Suppressor macrophage (primary cell): ENCODE measurements around the gene RPL32.

Source experiments
- DNase-seq, 4 experiments: peaks; one replicate each; pipeline ENCODE4 v3.0.0-alpha.2; 2020 to 2022

Gene RPL32

GRCh38 chr3:12832350-12833221 lies 8.8 kb downstream of the RPL32 start:
- DNase-seq: no peak

- DNase-seq: no peak
Measured at GRCh38 chr3:12831301-12831866, 10.0 kb downstream of the RPL32 start.

- no peak for DNase-seq
Measured at GRCh38 chr3:12830785-12831156, 10.6 kb downstream of the RPL32 start.

GRCh38 chr3:12829886-12830784 lies 11.2 kb downstream of the RPL32 start:
- DNase-seq: no peak

GRCh38 chr3:12829404-12829803 lies 12.0 kb downstream of the RPL32 start:
- no peak for DNase-seq

GRCh38 chr3:12828751-12829150 lies 12.6 kb downstream of the RPL32 start:
- DNase-seq: no peak

- DNase-seq: no peak
Measured at GRCh38 chr3:12825156-12825555, 16.2 kb downstream of the RPL32 start.

- no peak for DNase-seq
Measured at GRCh38 chr3:12824299-12824698, 17.1 kb downstream of the RPL32 start.

- DNase-seq: peak in 2 of 4 experiments; percentile 30 to 53
Measured at GRCh38 chr3:12822725-12823373, 18.5 kb downstream of the RPL32 start.

GRCh38 chr3:12818773-12819172 lies 22.6 kb downstream of the RPL32 start:
- DNase-seq: no peak

- DNase-seq: no peak
Measured at GRCh38 chr3:12818273-12818672, 23.1 kb downstream of the RPL32 start.

- no peak for DNase-seq
Measured at GRCh38 chr3:12817343-12817710, 24.0 kb downstream of the RPL32 start.

GRCh38 chr3:12816521-12817342 lies 24.6 kb downstream of the RPL32 start:
- no peak for DNase-seq

- no peak for DNase-seq
Measured at GRCh38 chr3:12815719-12816118, 25.6 kb downstream of the RPL32 start.

GRCh38 chr3:12815078-12815477 lies 26.3 kb downstream of the RPL32 start:
- DNase-seq: no peak

GRCh38 chr3:12813967-12814366 lies 27.4 kb downstream of the RPL32 start:
- no peak for DNase-seq

- no peak for DNase-seq
Measured at GRCh38 chr3:12812812-12813211, 28.6 kb downstream of the RPL32 start.

- DNase-seq: no peak
Measured at GRCh38 chr3:12810961-12811360, 30.4 kb downstream of the RPL32 start.

GRCh38 chr3:12810013-12810780 lies 31.2 kb downstream of the RPL32 start:
- peak; percentile 92 to 96 (median 94) for DNase-seq

GRCh38 chr3:12809435-12809834 lies 31.9 kb downstream of the RPL32 start:
- no peak for DNase-seq

- no peak for DNase-seq
Measured at GRCh38 chr3:12809001-12809400, 32.4 kb downstream of the RPL32 start.
